K562 (cell line): ENCODE data around the gene NLK. TPM values are rescaled to one million over a fixed set of nuclear protein-coding genes. Genes with fewer than 3 reads are reported as not detected.
A peak's percentile ranks its signal among the peaks of the same experiment; 100 is the strongest.

ENCODE experiments used
- CC2D1A ChIP-seq: fragments of 450-650 bp; IDR thresholded peaks from 2 replicates; pipeline ENCODE4 v1.6.1; 2017; ENCODE audit warnings: mild to moderate bottlenecking
- CTBP1 ChIP-seq: fragments of 450-650 bp; IDR thresholded peaks from 2 replicates; pipeline ENCODE4 v1.6.1; 2016; ENCODE audit warnings: borderline replicate concordance
- HDAC8 ChIP-seq: fragments of 450-650 bp; IDR thresholded peaks from 2 replicates; pipeline ENCODE4 v1.6.1; 2016; ENCODE audit warnings: mild to moderate bottlenecking, missing genetic modification characterization, moderate library complexity, missing compliant biosample characterization
- HNRNPLL ChIP-seq: fragments of 200-400 bp; formaldehyde crosslinking; IDR thresholded peaks from 2 replicates; pipeline ENCODE4 v1.6.1; 2017; ENCODE audit warnings: low read length, low read depth, mild to moderate bottlenecking; ENCODE audit not compliant: poor library complexity, severe bottlenecking
- KDM5B ChIP-seq: fragments of 200-600 bp; sonication (generic); IDR thresholded peaks from 2 replicates; pipeline ENCODE4 v1.6.1; 2012; ENCODE audit warnings: low read depth, mild to moderate bottlenecking, moderate library complexity, low read length, control low read depth, inconsistent platforms; ENCODE audit not compliant: insufficient replicate concordance
- MTA1 ChIP-seq: fragments of 450-650 bp; IDR thresholded peaks from 2 replicates; pipeline ENCODE4 v1.6.1; 2017; ENCODE audit warnings: borderline replicate concordance
- NCOR1 ChIP-seq: fragments of 450-650 bp; IDR thresholded peaks from 2 replicates; pipeline ENCODE4 v1.6.1; 2016; ENCODE audit warnings: mild to moderate bottlenecking, moderate library complexity
- NRF1 ChIP-seq, 2 experiments: fragments of 450-650 bp; IDR thresholded peaks in 1 of 2; conservative IDR thresholded peaks in 1 of 2; 2 replicates each; pipeline ENCODE4 v1.6.1; 2014; ENCODE audit warnings: mild to moderate bottlenecking in 2 of 2
- PHTF2 ChIP-seq: fragments of 250-450 bp; sonication (Bioruptor Pico); IDR thresholded peaks from 2 replicates; pipeline ENCODE4 v1.5.0; 2021; ENCODE audit warnings: mild to moderate bottlenecking
- TCFL5 ChIP-seq: fragments of 250-450 bp; sonication (Bioruptor Pico); conservative IDR thresholded peaks from 2 replicates; pipeline ENCODE4 v1.6.1; 2021; ENCODE audit warnings: mild to moderate bottlenecking, moderate library complexity, matching md5 sums
- TFAM ChIP-seq: fragments of 250-450 bp; sonication (Bioruptor Pico); conservative IDR thresholded peaks from 2 replicates; pipeline ENCODE4 v1.5.0; 2021; ENCODE audit warnings: mild to moderate bottlenecking, moderate library complexity
- ZFP36 ChIP-seq: fragments of 150-350 bp; IDR thresholded peaks from 2 replicates; pipeline ENCODE4 v1.6.1; 2018; ENCODE audit warnings: low read length, low read depth; ENCODE audit not compliant: partially characterized antibody
- ZFPM2 ChIP-seq: fragments of 250-450 bp; sonication (Bioruptor Pico); IDR thresholded peaks from 2 replicates; pipeline ENCODE4 v1.5.1; 2022; ENCODE audit warnings: mild to moderate bottlenecking
- ZNF184 ChIP-seq: sonication (generic); formaldehyde crosslinking; IDR thresholded peaks from 2 replicates; pipeline ENCODE4 v1.5.0; 2020; ENCODE audit warnings: missing genetic modification reagents
- ZNF398 ChIP-seq: fragments of 250-450 bp; sonication (Bioruptor Pico); IDR thresholded peaks from 2 replicates; pipeline ENCODE4 v1.8.0; 2021; ENCODE audit warnings: moderate library complexity, mild to moderate bottlenecking, inconsistent platforms
- ZNF518B ChIP-seq: fragments of 250-450 bp; sonication (Bioruptor Pico); IDR thresholded peaks from 2 replicates; pipeline ENCODE4 v1.5.0; 2021; ENCODE audit warnings: mild to moderate bottlenecking, moderate library complexity
- ZNF75A ChIP-seq: fragments of 450-650 bp; formaldehyde crosslinking; IDR thresholded peaks from 2 replicates; pipeline ENCODE4 v1.4.0; 2020; ENCODE audit warnings: mild to moderate bottlenecking
- polyA plus RNA-seq, 8 experiments: library from polyadenylated mRNA; depleted of rRNA in 4 of 8; stranded (reverse) in 5 of 8; unstranded in 3 of 8; fragments of >200 nt; fragmentation: Nextera tagmentation in 2 of 8; fragmentation: Illumina TruSeq in 1 of 8; extraction: Ambion mirVana in 2 of 8; extraction: Trizol in 1 of 8; gene quantifications; 2 replicates each; pipeline versions ENCODE4 v1.2.1 to v1.2.3, GENCODE V29; 2011 to 2014; ENCODE audit warnings: inconsistent platforms in 1 of 8, missing spikeins in 1 of 8
- total RNA-seq, 7 experiments: library from RNA; depleted of rRNA in 6 of 7; stranded (reverse); fragments of >200 nt in 6 of 7; fragmentation: Illumina TruSeq in 2 of 7; extraction: Trizol in 2 of 7; gene quantifications; 2 replicates each; pipeline versions ENCODE4 v1.2.1 to v1.2.3, GENCODE V29; 2011 to 2021; ENCODE audit warnings: low replicate concordance in 1 of 7
- TF ChIP-seq, protein P1 (sequence below): fragments of 250-450 bp; sonication (Bioruptor Pico); IDR thresholded peaks from 2 replicates; pipeline ENCODE4 v1.5.1; 2021; ENCODE audit warnings: mild to moderate bottlenecking

Gene NLK
- total and polyA plus RNA-seq, 9 of the 15 experiments (the other 6 are each of a cell fraction or from before 2014, with no cell fraction given), result 10.9 to 59.6 (median 26.7) TPM

- TF ChIP-seq, protein P1, sequence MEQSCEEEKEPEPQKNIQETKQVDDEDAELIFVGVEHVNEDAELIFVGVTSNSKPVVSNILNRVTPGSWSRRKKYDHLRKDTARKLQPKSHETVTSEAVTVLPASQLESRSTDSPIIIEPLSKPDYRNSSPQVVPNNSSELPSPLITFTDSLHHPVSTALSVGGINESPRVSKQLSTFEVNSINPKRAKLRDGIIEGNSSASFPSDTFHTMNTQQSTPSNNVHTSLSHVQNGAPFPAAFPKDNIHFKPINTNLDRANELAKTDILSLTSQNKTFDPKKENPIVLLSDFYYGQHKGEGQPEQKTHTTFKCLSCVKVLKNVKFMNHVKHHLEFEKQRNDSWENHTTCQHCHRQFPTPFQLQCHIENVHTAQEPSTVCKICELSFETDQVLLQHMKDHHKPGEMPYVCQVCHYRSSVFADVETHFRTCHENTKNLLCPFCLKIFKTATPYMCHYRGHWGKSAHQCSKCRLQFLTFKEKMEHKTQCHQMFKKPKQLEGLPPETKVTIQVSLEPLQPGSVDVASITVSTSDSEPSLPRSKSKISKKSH (CRISPR knock-in tag), result no peak
- TF ChIP-seq KDM5B, result no peak
- no peak for TF ChIP-seq HDAC8 (tag)
- no peak for TF ChIP-seq ZNF398 (CRISPR knock-in tag)
- no peak for TF ChIP-seq HNRNPLL
- peak; percentile 9; the same call in 1 of the 2 replicates for TF ChIP-seq NCOR1
- TF ChIP-seq CC2D1A, result no peak
- no peak for TF ChIP-seq ZFPM2
- no peak for TF ChIP-seq MTA1
- TF ChIP-seq TFAM (CRISPR knock-in tag), result no peak
- no peak for TF ChIP-seq ZNF75A (CRISPR knock-in tag)
- no peak for TF ChIP-seq TCFL5 (CRISPR knock-in tag)
- no peak for TF ChIP-seq CTBP1
- TF ChIP-seq PHTF2 (CRISPR knock-in tag), result no peak
- TF ChIP-seq NRF1 (conservative IDR thresholded peaks at IDR 0.05 in 1 of 2, IDR thresholded peaks at IDR 0.05 in 1 of 2), result no peak
- TF ChIP-seq ZNF184, result no peak
- peak; percentile 90 for TF ChIP-seq ZFP36
- no peak for TF ChIP-seq ZNF518B (CRISPR knock-in tag)
- TF ChIP-seq, all 486 proteins: peak for 6
Measured at GRCh38 chr17:28228986-28229729, 186.7 kb downstream of the NLK start (continued).
